SK-N-SH (cell line): ENCODE measurements around the gene PARD3. TPM values are rescaled to one million over a fixed set of nuclear protein-coding genes. Genes with fewer than 3 reads are reported as not detected.

Source experiments
- CTCF ChIA-PET: fragments of 300-600, 350-600 bp; formaldehyde crosslinking; extraction: SDS; loops from one replicate; lab custom pipeline; 2021; lab: Yijun Ruan, JAX
- POLR2A ChIA-PET: fragments of 350-600 bp; sonication (Branson Sonifier 250); formaldehyde crosslinking; extraction: SDS; loops from one replicate; lab custom pipeline; 2020; ENCODE audit warnings: antibody characterized with exemption, inconsistent platforms; lab: Yijun Ruan, JAX
- DNase-seq: peaks from one replicate; pipeline ENCODE4 v3.0.0; 2012
- H2AFZ ChIP-seq: fragments of 200-600 bp; sonication (generic); 2 replicates; pipeline ENCODE4 v1.8.1; 2016; ENCODE audit warnings: antibody characterized with exemption, mild to moderate bottlenecking, low read depth
- H3F3A ChIP-seq: fragments of 200-600 bp; sonication (generic); replicated peaks from 2 replicates; pipeline ENCODE3; 2016; ENCODE audit warnings: antibody characterized with exemption, mild to moderate bottlenecking; ENCODE audit not compliant: insufficient read depth
- H3K27ac ChIP-seq, 2 experiments: fragments of 200-500 bp in 1 of 2; fragments of 200-600 bp in 1 of 2; sonication (Bioruptor generic) in 1 of 2; sonication (generic), shearing (Covaris generic) in 1 of 2; 2 replicates each; pipeline versions ENCODE4 v1.5.1 to v1.6.1; 2014 to 2016; ENCODE audit warnings: low read depth in 2 of 2, inconsistent platforms in 1 of 2, low read length in 1 of 2, mild to moderate bottlenecking in 1 of 2, mixed read lengths in 1 of 2
- H3K27me3 ChIP-seq: fragments of 200-600 bp; sonication (generic), shearing (Covaris generic); 2 replicates; pipeline ENCODE4 v1.6.1; 2016; ENCODE audit warnings: mixed run types; ENCODE audit not compliant: insufficient read depth
- H3K36me3 ChIP-seq, 2 experiments: fragments of 200-500 bp in 1 of 2; fragments of 200-600 bp in 1 of 2; sonication (Bioruptor generic) in 1 of 2; sonication (generic) in 1 of 2; replicated peaks in 1 of 2; 2 replicates each; pipeline versions ENCODE3 to v1.5.1; 2014 to 2016; ENCODE audit warnings: low read length in 1 of 2, mild to moderate bottlenecking in 1 of 2; ENCODE audit not compliant: insufficient read depth in 2 of 2, control insufficient read depth in 1 of 2
- H3K4me1 ChIP-seq, 2 experiments: fragments of 200-500 bp in 1 of 2; fragments of 200-600 bp in 1 of 2; sonication (Bioruptor generic) in 1 of 2; sonication (generic), shearing (Covaris generic) in 1 of 2; 2 replicates each; pipeline versions ENCODE4 v1.5.1 to v1.6.1; 2014 to 2016; ENCODE audit warnings: low read depth in 1 of 2, low read length in 1 of 2, mixed run types in 1 of 2; ENCODE audit not compliant: insufficient read depth in 2 of 2, control insufficient read depth in 1 of 2
- H3K4me2 ChIP-seq: fragments of 200-600 bp; sonication (generic), shearing (Covaris generic); 2 replicates; pipeline ENCODE4 v1.6.1; 2017; ENCODE audit warnings: mixed run types
- H3K4me3 ChIP-seq, 2 experiments: fragments of 200-500 bp in 1 of 2; fragments of 200-600 bp in 1 of 2; sonication (Bioruptor generic) in 1 of 2; sonication (generic), shearing (Covaris generic) in 1 of 2; 2 replicates each; pipeline versions ENCODE4 v1.5.1 to v1.8.1; 2014 to 2016; ENCODE audit warnings: low read depth in 2 of 2, inconsistent platforms in 1 of 2, low read length in 1 of 2, mild to moderate bottlenecking in 1 of 2, mixed read lengths in 1 of 2, moderate library complexity in 1 of 2
- H3K79me2 ChIP-seq: fragments of 200-600 bp; sonication (generic); 2 replicates; pipeline ENCODE4 v1.8.1; 2017; ENCODE audit warnings: mild to moderate bottlenecking; ENCODE audit not compliant: insufficient read depth
- H3K9ac ChIP-seq: fragments of 200-600 bp; sonication (generic); 2 replicates; pipeline ENCODE4 v1.6.1; 2017; ENCODE audit warnings: mixed run types
- H3K9me2 ChIP-seq: fragments of 200-600 bp; sonication (generic); 2 replicates; pipeline ENCODE4 v1.6.1; 2017; ENCODE audit warnings: mixed run types
- H3K9me3 ChIP-seq: fragments of 200-600 bp; sonication (generic); 2 replicates; pipeline ENCODE4 v1.6.1; 2017; ENCODE audit warnings: mixed run types, mild to moderate bottlenecking, moderate library complexity
- H4K20me1 ChIP-seq: fragments of 200-600 bp; sonication (generic); 2 replicates; pipeline ENCODE4 v1.6.1; 2017; ENCODE audit warnings: mild to moderate bottlenecking, mixed run types; ENCODE audit not compliant: insufficient read depth
- EP300 ChIP-seq, 2 experiments: IDR thresholded peaks; 2 replicates each; pipeline versions ENCODE4 v1.4.0 to v1.6.1; 2012; ENCODE audit warnings: borderline replicate concordance in 1 of 2, low read depth in 1 of 2, low read length in 1 of 2
- EZH2phosphoT487 ChIP-seq: fragments of 200-600 bp; sonication (generic); IDR thresholded peaks from 2 replicates; pipeline ENCODE4 v1.6.1; 2017; ENCODE audit warnings: low read depth, mixed run types, mild to moderate bottlenecking, antibody characterized with exemption, moderate library complexity, borderline replicate concordance
- FOSL2 ChIP-seq: IDR thresholded peaks from 2 replicates; pipeline ENCODE4 v1.4.0; 2012; ENCODE audit warnings: low read depth, mild to moderate bottlenecking, moderate library complexity, borderline replicate concordance
- FOXM1 ChIP-seq: IDR thresholded peaks from 2 replicates; pipeline ENCODE4 v1.4.0; 2012; ENCODE audit warnings: low read depth, mild to moderate bottlenecking
- GATA2 ChIP-seq: sonication (generic); formaldehyde crosslinking; IDR thresholded peaks from 2 replicates; pipeline ENCODE4 v1.5.0; 2020; ENCODE audit warnings: mild to moderate bottlenecking, missing genetic modification reagents
- JUND ChIP-seq: IDR thresholded peaks from 2 replicates; pipeline ENCODE4 v1.4.0; 2012
- MEF2A ChIP-seq: IDR thresholded peaks from 2 replicates; pipeline ENCODE4 v1.4.0; 2012; ENCODE audit warnings: low read depth, borderline replicate concordance
- MXI1 ChIP-seq: IDR thresholded peaks from 2 replicates; pipeline ENCODE4 v1.6.1; 2012; ENCODE audit warnings: mild to moderate bottlenecking, low read depth, low read length, improper control_type of control experiment
- NFIC ChIP-seq: IDR thresholded peaks from 2 replicates; pipeline ENCODE4 v1.4.0; 2012; ENCODE audit warnings: borderline replicate concordance
- NRF1 ChIP-seq: IDR thresholded peaks from 2 replicates; pipeline ENCODE4 v1.6.1; 2012; ENCODE audit warnings: low read depth, mild to moderate bottlenecking, low read length
- POLR2AphosphoS5 ChIP-seq: IDR thresholded peaks from 2 replicates; pipeline ENCODE4 v1.6.1; 2012; ENCODE audit warnings: low read depth, low read length
- RAD21 ChIP-seq: IDR thresholded peaks from 2 replicates; pipeline ENCODE4 v1.6.1; 2012; ENCODE audit warnings: mild to moderate bottlenecking, low read length
- RCOR1 ChIP-seq: fragments of 150-350 bp; IDR thresholded peaks from 2 replicates; pipeline ENCODE4 v1.6.1; 2017; ENCODE audit warnings: antibody characterized with exemption, low read length
- RFX5 ChIP-seq: IDR thresholded peaks from 2 replicates; pipeline ENCODE4 v1.6.1; 2012; ENCODE audit warnings: mild to moderate bottlenecking, improper control_type of control experiment, low read length
- SIN3A ChIP-seq: IDR thresholded peaks from 2 replicates; pipeline ENCODE4 v1.6.1; 2012; ENCODE audit warnings: low read depth, mild to moderate bottlenecking, low read length, moderate library complexity, borderline replicate concordance
- SMC3 ChIP-seq: IDR thresholded peaks from 2 replicates; pipeline ENCODE4 v1.6.1; 2012; ENCODE audit warnings: low read depth, low read length, improper control_type of control experiment
- TAF1 ChIP-seq: IDR thresholded peaks from 2 replicates; pipeline ENCODE4 v1.6.1; 2012; ENCODE audit warnings: low read depth, mild to moderate bottlenecking, low read length, moderate library complexity, borderline replicate concordance
- TCF12 ChIP-seq: IDR thresholded peaks from 2 replicates; pipeline ENCODE4 v1.4.0; 2012
- WGBS: methylation state at CpG from one replicate; pipeline ENCODE4 v1.1.6; 2017; ENCODE audit warnings: low lambda C conversion rate; 5-methylcytosine and 5-hydroxymethylcytosine counted together
- polyA plus RNA-seq, 3 experiments: library from polyadenylated mRNA; depleted of rRNA; stranded (reverse); fragments of >200 nt; gene quantifications; 2 replicates each; pipeline ENCODE4 v1.2.3, GENCODE V29; 2012
- TF ChIP-seq, protein P1 (sequence below): IDR thresholded peaks from 2 replicates; pipeline ENCODE4 v1.4.0; 2012; ENCODE audit warnings: low read depth, borderline replicate concordance
- TF ChIP-seq, protein P2 (sequence below): IDR thresholded peaks from 2 replicates; pipeline ENCODE4 v1.4.0; 2012; ENCODE audit warnings: low read depth
- TF ChIP-seq, protein P3 (sequence below): IDR thresholded peaks from 2 replicates; pipeline ENCODE4 v1.4.0; 2012; ENCODE audit warnings: low read depth, borderline replicate concordance
- TF ChIP-seq, protein P4 (sequence below): fragments of 150-350 bp; IDR thresholded peaks from 2 replicates; pipeline ENCODE4 v1.6.1; 2017; ENCODE audit warnings: antibody characterized with exemption, low read length, low read depth, borderline replicate concordance
- TF ChIP-seq, protein P5 (sequence below): fragments of 150-350 bp; IDR thresholded peaks from 2 replicates; pipeline ENCODE4 v1.6.1; 2016; ENCODE audit warnings: mild to moderate bottlenecking, low read depth, low read length

PARD3 gene
- polyA plus RNA-seq, 1 of the 3 experiments (the other 2 are of a cell fraction), result 29.4 TPM

GRCh38 chr10:34555653-34556052 is 259.4 kb downstream of the PARD3 start:
- H3K27me3 ChIP-seq, result no peaks in the 10 kb centered on the region
- DNase-seq, result no peak
- no peaks in the 10 kb centered on the region for H3K9me3 ChIP-seq
- H3K36me3 ChIP-seq, result no peaks in the 10 kb centered on the region
- CTCF ChIA-PET, result no interaction called here
- no peaks in the 10 kb centered on the region for H4K20me1 ChIP-seq
- H3K4me1 ChIP-seq, result no peaks in the 10 kb centered on the region
- 85% methylated on average over 1 of the region's 1 CpG for WGBS
- no peaks in the 10 kb centered on the region for H3K9me2 ChIP-seq
- POLR2A ChIA-PET, result no interaction called here
- H3K4me2 ChIP-seq, result no peak overlapping the region
- H2AFZ ChIP-seq, result no peak overlapping the region
- no peak overlapping the region for H3K4me3 ChIP-seq
- no peak overlapping the region for H3K27ac ChIP-seq
- TF ChIP-seq, protein P1, sequence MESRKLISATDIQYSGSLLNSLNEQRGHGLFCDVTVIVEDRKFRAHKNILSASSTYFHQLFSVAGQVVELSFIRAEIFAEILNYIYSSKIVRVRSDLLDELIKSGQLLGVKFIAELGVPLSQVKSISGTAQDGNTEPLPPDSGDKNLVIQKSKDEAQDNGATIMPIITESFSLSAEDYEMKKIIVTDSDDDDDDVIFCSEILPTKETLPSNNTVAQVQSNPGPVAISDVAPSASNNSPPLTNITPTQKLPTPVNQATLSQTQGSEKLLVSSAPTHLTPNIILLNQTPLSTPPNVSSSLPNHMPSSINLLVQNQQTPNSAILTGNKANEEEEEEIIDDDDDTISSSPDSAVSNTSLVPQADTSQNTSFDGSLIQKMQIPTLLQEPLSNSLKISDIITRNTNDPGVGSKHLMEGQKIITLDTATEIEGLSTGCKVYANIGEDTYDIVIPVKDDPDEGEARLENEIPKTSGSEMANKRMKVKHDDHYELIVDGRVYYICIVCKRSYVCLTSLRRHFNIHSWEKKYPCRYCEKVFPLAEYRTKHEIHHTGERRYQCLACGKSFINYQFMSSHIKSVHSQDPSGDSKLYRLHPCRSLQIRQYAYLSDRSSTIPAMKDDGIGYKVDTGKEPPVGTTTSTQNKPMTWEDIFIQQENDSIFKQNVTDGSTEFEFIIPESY, result no peak
- TF ChIP-seq, protein P2, sequence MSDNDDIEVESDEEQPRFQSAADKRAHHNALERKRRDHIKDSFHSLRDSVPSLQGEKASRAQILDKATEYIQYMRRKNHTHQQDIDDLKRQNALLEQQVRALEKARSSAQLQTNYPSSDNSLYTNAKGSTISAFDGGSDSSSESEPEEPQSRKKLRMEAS, result no peak
- TF ChIP-seq SIN3A, result no peak
- no peak for TF ChIP-seq FOXM1
- no peak for TF ChIP-seq FOSL2
- TF ChIP-seq JUND, result no peak
- TF ChIP-seq TAF1, result no peak
- TF ChIP-seq EZH2phosphoT487, result no peak
- no peak for TF ChIP-seq RCOR1
- TF ChIP-seq MXI1, result no peak
- TF ChIP-seq, protein P3, sequence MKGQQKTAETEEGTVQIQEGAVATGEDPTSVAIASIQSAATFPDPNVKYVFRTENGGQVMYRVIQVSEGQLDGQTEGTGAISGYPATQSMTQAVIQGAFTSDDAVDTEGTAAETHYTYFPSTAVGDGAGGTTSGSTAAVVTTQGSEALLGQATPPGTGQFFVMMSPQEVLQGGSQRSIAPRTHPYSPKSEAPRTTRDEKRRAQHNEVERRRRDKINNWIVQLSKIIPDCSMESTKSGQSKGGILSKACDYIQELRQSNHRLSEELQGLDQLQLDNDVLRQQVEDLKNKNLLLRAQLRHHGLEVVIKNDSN, result no peak
- TF ChIP-seq NRF1, result no peak
- no peak for TF ChIP-seq NFIC
- TF ChIP-seq GATA2 (CRISPR knock-in tag), result no peak
- no peak for TF ChIP-seq EP300 (IDR thresholded peaks at IDR 0.05; ENCODE audit: borderline replicate concordance in 1 of 2, low read depth in 1 of 2, low read length in 1 of 2)
- TF ChIP-seq RFX5, result no peak
- peaks cover 7% of the 10 kb centered on the region; the same call in 1 of the 2 replicates for H3K79me2 ChIP-seq
- H3F3A ChIP-seq, result no peaks in the 10 kb centered on the region
- H3K9ac ChIP-seq, result no peak overlapping the region

GRCh38 chr10:34553747-34554146 is 261.3 kb downstream of the PARD3 start:
- no peaks in the 10 kb centered on the region for H3K27me3 ChIP-seq
- no peak overlapping the region for H3K27ac ChIP-seq
- H3K9me3 ChIP-seq, result no peaks in the 10 kb centered on the region
- peaks cover 14% of the 10 kb centered on the region for H3K79me2 ChIP-seq
- no peaks in the 10 kb centered on the region for H3K36me3 ChIP-seq
- H3K4me1 ChIP-seq, result no peaks in the 10 kb centered on the region
- H3K4me3 ChIP-seq, result no peak overlapping the region
- H3K4me2 ChIP-seq, result no peak overlapping the region
- no peaks in the 10 kb centered on the region for H3F3A ChIP-seq
- H4K20me1 ChIP-seq, result no peaks in the 10 kb centered on the region
- ChIA-PET CTCF (interaction anchor here (0.6 kb wide), 1 partner anchor 1391 kb away, joined by 3 read pairs; no protein-coding TSS in a partner anchor), POLR2A (no interaction called here)
- H3K9ac ChIP-seq, result no peak overlapping the region
- no peak for DNase-seq
- H2AFZ ChIP-seq, result no peak overlapping the region
- 93% methylated on average over 1 of the region's 1 CpG for WGBS
- H3K9me2 ChIP-seq, result no peaks in the 10 kb centered on the region
- TF ChIP-seq POLR2AphosphoS5, result no peak
- no peak for TF ChIP-seq RCOR1
- TF ChIP-seq TCF12, result no peak
- no peak for TF ChIP-seq NFIC
- TF ChIP-seq RAD21, result no peak
- no peak for TF ChIP-seq SMC3
- TF ChIP-seq MEF2A, result no peak
- TF ChIP-seq, protein P4, sequence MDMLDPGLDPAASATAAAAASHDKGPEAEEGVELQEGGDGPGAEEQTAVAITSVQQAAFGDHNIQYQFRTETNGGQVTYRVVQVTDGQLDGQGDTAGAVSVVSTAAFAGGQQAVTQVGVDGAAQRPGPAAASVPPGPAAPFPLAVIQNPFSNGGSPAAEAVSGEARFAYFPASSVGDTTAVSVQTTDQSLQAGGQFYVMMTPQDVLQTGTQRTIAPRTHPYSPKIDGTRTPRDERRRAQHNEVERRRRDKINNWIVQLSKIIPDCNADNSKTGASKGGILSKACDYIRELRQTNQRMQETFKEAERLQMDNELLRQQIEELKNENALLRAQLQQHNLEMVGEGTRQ, result no peak
- TF ChIP-seq, protein P5, sequence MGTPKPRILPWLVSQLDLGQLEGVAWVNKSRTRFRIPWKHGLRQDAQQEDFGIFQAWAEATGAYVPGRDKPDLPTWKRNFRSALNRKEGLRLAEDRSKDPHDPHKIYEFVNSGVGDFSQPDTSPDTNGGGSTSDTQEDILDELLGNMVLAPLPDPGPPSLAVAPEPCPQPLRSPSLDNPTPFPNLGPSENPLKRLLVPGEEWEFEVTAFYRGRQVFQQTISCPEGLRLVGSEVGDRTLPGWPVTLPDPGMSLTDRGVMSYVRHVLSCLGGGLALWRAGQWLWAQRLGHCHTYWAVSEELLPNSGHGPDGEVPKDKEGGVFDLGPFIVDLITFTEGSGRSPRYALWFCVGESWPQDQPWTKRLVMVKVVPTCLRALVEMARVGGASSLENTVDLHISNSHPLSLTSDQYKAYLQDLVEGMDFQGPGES, result no peak
- TF ChIP-seq NRF1, result no peak
